T-helper 17 cell (primary cell): ENCODE data around the gene KBTBD12. TPM values are rescaled to one million over a fixed set of nuclear protein-coding genes. Genes with fewer than 3 reads are reported as not detected.
A peak's percentile ranks its signal among the peaks of the same experiment; 100 is the strongest.
"Not testable (repeated sequence)": the region's sequence is repeated elsewhere in the genome, so short reads cannot be mapped to it uniquely, and the experiment has no call there.

Experiments used
- ATAC-seq: fragments of 150-1000 bp; cut with Tn5 transposase; 2 replicates; pipeline ENCODE4 v1.10.0; 2021; ENCODE audit warnings: mild to moderate bottlenecking, moderate library complexity
- DNase-seq, 3 donors: peaks; one replicate each; pipeline versions ENCODE4 v3.0.0 to v3.0.0-alpha.2; 2020 to 2021
- H3K9me3 ChIP-seq: one replicate; pipeline ENCODE4 v1.7.0; 2013; ENCODE audit warnings: low read length, mild to moderate bottlenecking; ENCODE audit not compliant: control insufficient read depth, poor library complexity, severe bottlenecking
- H3K27ac Mint-ChIP-seq: one replicate; pipeline ENCODE4 v1.8.0; 2022; ENCODE audit warnings: mild to moderate bottlenecking, moderate library complexity, mixed read lengths
- H3K27me3 Mint-ChIP-seq: one replicate; pipeline ENCODE4 v1.8.0; 2022; ENCODE audit warnings: mixed read lengths
- H3K36me3 Mint-ChIP-seq: one replicate; pipeline ENCODE4 v1.8.0; 2022; ENCODE audit warnings: low read depth, mixed read lengths
- H3K4me1 Mint-ChIP-seq: one replicate; pipeline ENCODE4 v1.8.0; 2022; ENCODE audit warnings: mild to moderate bottlenecking, mixed read lengths
- H3K4me3 Mint-ChIP-seq: one replicate; pipeline ENCODE4 v1.8.0; 2022; ENCODE audit warnings: mild to moderate bottlenecking, moderate library complexity, mixed read lengths
- total RNA-seq, 4 donors: library from RNA in 2 of 4; stranded (reverse) in 2 of 4; gene quantifications; one replicate each; pipeline ENCODE4 v1.2.3 and lab custom pipeline; 2022 to 2026

KBTBD12 gene
- total RNA-seq, 2 donors from 2014 or later, result 0.50 TPM; not detected in 1

DNA sequence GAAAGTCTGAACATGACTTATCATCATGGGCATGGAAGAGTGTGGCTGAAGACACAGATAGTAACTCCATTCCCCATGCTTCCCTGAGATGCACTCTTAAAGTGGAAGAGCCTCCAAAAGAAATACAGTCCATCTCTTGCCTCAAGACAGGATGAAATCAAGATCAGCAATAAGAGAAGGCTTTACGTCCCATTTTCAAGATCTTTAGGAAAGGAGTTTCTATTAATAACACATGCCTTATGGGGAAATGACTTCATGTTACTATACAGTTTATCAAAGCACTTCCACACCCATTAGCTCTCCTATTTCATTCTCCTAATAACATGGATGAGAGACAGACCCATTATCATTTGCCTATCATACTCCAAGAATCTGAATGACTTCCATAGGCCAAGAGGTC, 6.1 kb upstream of the KBTBD12 start:
- DNase-seq (no peak), ATAC-seq (no peak)
- no peak overlapping the region for H3K4me3 Mint-ChIP-seq
- H3K27ac Mint-ChIP-seq, result no peak overlapping the region
- H3K36me3 Mint-ChIP-seq, result no peaks in the 10 kb centered on the region
- peaks cover 62% of the 10 kb centered on the region for H3K27me3 Mint-ChIP-seq
- H3K9me3 ChIP-seq, result no peaks in the 10 kb centered on the region
- no peaks in the 10 kb centered on the region for H3K4me1 Mint-ChIP-seq

DNA sequence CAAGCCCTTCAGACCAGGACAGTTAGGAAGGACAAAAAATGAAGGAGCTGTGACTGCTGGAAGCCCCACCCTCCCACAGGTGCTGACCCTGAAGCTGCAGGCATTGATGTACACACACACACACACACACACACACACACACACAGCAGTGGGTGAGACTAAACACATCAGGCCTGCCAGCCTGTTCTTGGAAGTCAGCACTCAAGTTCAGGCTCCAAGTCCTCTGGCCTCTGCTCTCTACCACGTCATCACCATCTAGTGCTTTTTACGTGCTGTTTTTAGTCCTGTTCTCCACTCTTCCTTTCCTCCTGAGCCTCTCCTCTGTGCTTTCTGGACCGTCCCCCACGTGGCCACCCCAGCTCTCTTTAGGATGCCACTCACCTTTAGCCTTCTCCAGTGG, 5.4 kb upstream of the KBTBD12 start:
- ATAC-seq (no peak), DNase-seq (no peak)
- Mint-ChIP-seq H3K36me3 (no peaks in the 10 kb centered on the region), H3K27me3 (peaks cover 67% of the 10 kb centered on the region), H3K4me3 (no peak overlapping the region), H3K4me1 (no peaks in the 10 kb centered on the region), H3K27ac (no peak overlapping the region)
- H3K9me3 ChIP-seq, result no peaks in the 10 kb centered on the region

DNA sequence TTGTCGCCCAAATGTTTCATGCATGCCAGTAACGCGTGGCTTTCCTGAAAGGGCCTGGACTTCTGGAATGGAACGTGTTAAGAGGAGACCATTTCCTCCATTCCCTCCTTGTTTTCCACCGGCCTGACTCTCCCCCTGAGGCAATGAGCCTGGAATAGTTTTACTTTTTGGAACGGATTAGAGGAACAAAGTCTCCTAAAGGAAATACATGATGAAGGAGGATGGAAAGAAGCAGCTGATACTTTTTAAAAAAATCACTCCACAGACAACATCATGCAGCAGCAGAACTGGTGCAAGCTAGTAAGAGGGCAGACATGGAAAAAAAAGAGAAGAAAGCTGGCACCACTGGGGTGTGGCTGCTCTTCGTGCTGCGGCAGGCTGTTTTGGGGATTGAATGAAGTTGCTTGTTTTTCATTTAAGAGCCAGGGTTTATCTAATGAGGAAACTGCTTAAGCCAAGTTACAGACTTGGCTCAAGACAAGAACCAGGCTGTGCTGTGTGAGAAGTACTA, 3.6 kb upstream of the KBTBD12 start:
- H3K9me3 ChIP-seq, result no peaks in the 10 kb centered on the region
- peaks cover 72% of the 10 kb centered on the region for H3K27me3 Mint-ChIP-seq
- no peak overlapping the region for H3K27ac Mint-ChIP-seq
- DNase-seq (no peak), ATAC-seq (no peak)
- H3K4me3 Mint-ChIP-seq, result no peak overlapping the region
- no peaks in the 10 kb centered on the region for H3K36me3 Mint-ChIP-seq
- H3K4me1 Mint-ChIP-seq, result no peaks in the 10 kb centered on the region

DNA sequence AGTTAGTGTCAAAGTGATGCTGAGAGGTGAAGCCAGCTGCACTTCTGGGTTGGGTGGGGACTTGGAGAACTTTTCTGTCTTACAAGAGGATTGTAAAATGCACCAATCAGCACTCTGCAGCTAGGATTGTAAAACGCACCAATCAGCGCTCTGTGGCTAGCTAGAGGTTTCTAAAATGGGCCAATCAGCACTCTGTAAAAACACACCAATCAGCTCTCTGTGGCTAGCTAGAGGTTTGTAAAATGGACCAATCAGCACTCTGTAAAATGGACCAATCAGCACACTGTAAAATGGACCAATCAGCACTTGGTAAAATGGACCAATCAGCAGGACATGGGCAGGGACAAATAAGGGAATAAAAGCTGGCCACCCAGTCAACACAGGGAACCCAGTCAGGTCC, 1.2 kb upstream of the KBTBD12 start:
- H3K4me1 Mint-ChIP-seq, H3K9me3 ChIP-seq, H3K4me3 Mint-ChIP-seq, H3K36me3 Mint-ChIP-seq, DNase-seq, ATAC-seq, H3K27ac Mint-ChIP-seq: not testable (repeated sequence)
- H3K27me3 Mint-ChIP-seq, result peaks cover 77% of the 10 kb centered on the region

DNA sequence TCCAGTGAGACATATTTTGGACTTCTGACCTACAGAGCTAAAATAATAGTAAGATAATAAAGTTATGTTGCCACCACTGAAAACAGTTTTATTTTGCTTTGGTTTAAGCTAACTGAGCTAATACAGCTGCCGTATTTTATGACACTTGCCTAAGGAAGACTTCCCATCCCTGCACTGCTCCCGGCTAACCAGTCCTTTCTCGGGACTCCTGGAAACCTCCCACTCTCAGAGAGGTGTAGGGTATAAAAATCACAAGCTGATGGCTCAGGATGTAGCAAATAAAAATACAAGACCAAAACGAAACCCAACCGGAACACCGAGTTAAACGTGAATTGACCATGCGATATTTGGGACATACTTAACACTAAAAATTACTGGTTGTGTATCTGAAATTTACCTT, 448 bp upstream of the KBTBD12 start:
- Mint-ChIP-seq H3K27me3 (peaks cover 75% of the 10 kb centered on the region), H3K36me3 (peaks cover 3% of the 10 kb centered on the region), H3K27ac (no peak overlapping the region), H3K4me1 (no peaks in the 10 kb centered on the region), H3K4me3 (no peak overlapping the region)
- ATAC-seq (no peak), DNase-seq (no peak)
- no peaks in the 10 kb centered on the region for H3K9me3 ChIP-seq

DNA sequence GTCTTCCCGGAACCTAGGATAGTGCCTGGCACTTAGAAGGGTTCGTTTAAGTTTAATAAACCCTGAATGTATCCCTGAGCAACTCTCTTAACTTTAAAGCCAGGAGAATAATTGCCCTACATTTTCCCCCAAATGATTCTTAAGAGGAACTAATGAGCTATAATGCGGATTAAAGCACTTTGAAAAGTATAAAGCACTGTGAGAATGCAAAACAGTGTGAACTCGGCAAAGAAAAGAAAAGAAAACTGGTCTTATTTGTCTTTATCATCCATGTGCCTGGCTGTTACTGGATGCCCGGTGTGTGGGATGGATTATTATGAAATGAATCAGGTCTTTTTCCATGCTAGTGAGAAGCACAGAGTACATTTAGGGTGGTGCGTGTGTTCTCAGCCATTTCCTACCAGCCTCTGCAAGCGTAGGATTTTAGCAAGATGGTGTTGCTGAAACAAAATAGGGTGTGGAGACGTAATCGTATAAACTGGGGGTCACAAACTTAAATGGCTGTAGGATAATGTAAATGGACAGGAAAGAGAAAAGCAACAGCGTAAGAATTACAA, 983 bp downstream of the KBTBD12 start:
- H3K36me3 Mint-ChIP-seq, result peaks cover 3% of the 10 kb centered on the region
- ATAC-seq, result no peak
- peaks cover 65% of the 10 kb centered on the region for H3K27me3 Mint-ChIP-seq
- H3K9me3 ChIP-seq, result no peaks in the 10 kb centered on the region
- DNase-seq, result no peak
- no peak overlapping the region for H3K4me3 Mint-ChIP-seq
- H3K4me1 Mint-ChIP-seq, result no peaks in the 10 kb centered on the region
- H3K27ac Mint-ChIP-seq, result no peak overlapping the region

DNA sequence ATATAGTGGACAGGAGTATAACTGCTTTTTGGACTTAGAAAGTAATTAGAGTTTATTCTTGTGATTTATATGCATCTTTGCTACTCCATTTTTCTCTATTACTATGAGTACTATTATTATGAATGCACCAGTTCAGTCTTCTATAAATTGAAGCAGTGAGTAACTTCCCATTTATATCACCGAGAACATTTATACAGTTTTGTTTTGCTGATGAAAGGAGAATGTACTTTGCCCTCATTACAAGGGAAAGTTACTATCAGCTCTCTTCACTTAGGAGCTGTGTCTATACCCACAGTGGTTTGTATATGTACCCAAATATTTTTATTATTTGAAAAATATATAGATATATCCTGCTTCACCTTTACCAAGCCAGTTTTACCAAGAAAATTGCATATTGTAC, 5.7 kb downstream of the KBTBD12 start:
- Mint-ChIP-seq H3K4me1 (peaks cover 7% of the 10 kb centered on the region), H3K27me3 (peaks cover 56% of the 10 kb centered on the region), H3K27ac (no peak overlapping the region), H3K4me3 (no peak overlapping the region), H3K36me3 (peaks cover 3% of the 10 kb centered on the region)
- no peaks in the 10 kb centered on the region for H3K9me3 ChIP-seq
- no peak for ATAC-seq
- DNase-seq, result no peak

DNA sequence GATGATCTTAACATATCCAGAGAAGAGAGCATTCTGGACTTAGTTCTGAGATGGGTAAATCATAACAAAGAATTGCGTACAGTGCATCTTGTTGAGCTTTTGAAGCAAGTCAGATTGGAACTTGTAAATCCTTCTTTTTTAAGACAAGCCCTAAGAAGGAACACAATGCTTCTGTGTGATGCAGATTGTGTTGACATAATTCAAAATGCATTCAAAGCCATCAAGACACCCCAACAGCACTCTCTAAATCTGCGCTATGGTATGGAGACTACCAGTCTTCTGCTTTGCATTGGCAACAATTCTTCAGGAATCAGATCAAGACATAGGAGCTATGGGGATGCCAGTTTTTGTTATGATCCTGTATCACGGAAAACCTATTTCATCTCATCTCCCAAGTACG, 8.6 kb downstream of the KBTBD12 start:
- H3K27me3 Mint-ChIP-seq, result peaks cover 59% of the 10 kb centered on the region
- DNase-seq, result no peak
- no peaks in the 10 kb centered on the region for H3K36me3 Mint-ChIP-seq
- no peak overlapping the region for H3K4me3 Mint-ChIP-seq
- H3K9me3 ChIP-seq, result no peaks in the 10 kb centered on the region
- H3K4me1 Mint-ChIP-seq, result peaks cover 7% of the 10 kb centered on the region
- H3K27ac Mint-ChIP-seq, result no peak overlapping the region
- no peak for ATAC-seq

DNA sequence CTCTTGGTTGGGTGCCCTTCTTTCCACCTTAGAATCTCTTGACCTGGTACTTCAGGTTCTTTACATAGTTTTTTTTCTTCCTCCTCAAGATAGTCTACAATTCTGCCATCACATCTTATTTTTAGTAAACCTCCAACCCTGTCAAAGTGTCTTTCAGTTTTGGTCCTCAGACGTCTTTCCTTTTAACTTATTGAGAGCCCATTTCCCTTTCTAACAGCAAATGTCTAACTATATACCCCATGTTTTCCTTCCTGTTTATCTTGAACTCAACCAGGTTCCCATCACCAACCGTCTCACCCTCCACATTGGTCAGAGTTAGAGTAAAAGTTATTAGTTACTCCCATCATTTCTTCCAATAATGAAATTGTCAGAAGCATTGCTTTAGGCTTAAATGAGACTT, 10.4 kb downstream of the KBTBD12 start:
- Mint-ChIP-seq H3K27me3 (peaks cover 59% of the 10 kb centered on the region), H3K36me3 (no peaks in the 10 kb centered on the region), H3K27ac (no peak overlapping the region), H3K4me1 (peaks cover 7% of the 10 kb centered on the region), H3K4me3 (peak overlapping the region; percentile 10)
- ATAC-seq (no peak), DNase-seq (no peak)
- no peaks in the 10 kb centered on the region for H3K9me3 ChIP-seq

DNA sequence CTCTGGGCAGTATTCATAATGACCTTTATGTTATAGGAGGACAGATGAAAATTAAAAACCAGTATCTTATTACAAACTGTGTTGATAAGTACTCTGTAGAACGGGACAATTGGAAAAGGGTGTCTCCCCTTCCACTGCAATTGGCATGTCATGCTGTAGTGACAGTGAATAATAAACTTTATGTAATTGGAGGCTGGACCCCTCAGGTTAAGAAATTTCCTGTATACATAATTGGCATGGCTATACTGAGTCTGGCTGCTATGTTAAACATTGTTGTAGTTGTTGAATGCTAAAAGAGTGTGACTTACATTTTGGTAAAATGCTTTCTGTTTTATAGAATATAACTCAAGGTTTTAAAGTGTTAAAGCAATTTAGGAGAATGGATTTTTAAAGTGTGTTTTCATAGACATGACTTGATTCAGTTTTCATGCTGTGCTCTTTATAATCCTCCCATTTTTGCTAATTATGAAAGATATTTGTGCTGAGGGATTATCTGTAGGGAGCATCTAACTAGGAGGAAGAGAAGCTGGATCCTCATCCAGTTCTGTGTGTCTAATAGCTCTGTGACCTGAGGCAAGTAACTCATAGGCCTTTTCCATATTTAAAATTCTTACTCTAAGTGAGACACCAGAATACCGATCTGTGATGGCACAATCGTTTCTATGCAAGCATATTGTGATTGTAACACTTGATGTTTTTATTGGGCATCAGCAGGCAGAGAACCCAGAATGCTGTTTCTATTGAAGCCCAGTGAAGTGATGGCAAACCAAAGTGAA, 13.0 kb downstream of the KBTBD12 start:
- H3K36me3 Mint-ChIP-seq, result no peaks in the 10 kb centered on the region
- no peaks in the 10 kb centered on the region for H3K9me3 ChIP-seq
- H3K4me3 Mint-ChIP-seq, result no peak overlapping the region
- peaks cover 72% of the 10 kb centered on the region for H3K27me3 Mint-ChIP-seq
- no peak for DNase-seq
- no peak overlapping the region for H3K27ac Mint-ChIP-seq
- ATAC-seq, result no peak
- peaks cover 7% of the 10 kb centered on the region for H3K4me1 Mint-ChIP-seq

DNA sequence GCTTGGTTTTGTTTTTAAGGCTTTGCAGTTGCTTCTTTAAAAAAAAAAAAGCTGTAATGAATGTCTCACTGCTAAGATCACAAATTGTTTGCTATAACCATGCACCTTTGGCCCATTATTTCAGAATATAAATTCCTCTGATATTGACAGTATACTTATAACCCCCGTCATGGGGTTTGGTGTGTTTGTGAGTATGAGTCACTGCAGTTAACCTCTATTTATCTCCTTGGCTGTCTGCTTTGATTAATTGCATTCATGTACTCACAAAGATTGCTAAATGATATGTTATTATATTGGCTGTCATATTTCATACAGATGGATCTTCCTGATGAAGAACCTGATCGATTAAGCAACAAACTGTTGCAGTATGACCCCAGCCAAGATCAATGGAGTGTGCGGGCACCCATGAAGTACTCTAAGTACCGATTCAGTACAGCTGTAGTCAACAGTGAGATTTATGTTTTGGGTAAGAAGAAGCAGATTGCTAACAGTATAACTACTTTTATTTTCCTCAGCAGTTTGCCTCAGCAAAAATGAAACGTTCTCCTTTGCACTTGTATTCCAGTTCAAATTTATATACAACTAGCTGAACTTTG, 14.9 kb downstream of the KBTBD12 start:
- no peak for DNase-seq
- Mint-ChIP-seq H3K27ac (no peak overlapping the region), H3K4me1 (peaks cover 7% of the 10 kb centered on the region), H3K4me3 (no peak overlapping the region), H3K27me3 (peaks cover 81% of the 10 kb centered on the region), H3K36me3 (peaks cover 4% of the 10 kb centered on the region)
- H3K9me3 ChIP-seq, result no peaks in the 10 kb centered on the region
- ATAC-seq, result no peak

DNA sequence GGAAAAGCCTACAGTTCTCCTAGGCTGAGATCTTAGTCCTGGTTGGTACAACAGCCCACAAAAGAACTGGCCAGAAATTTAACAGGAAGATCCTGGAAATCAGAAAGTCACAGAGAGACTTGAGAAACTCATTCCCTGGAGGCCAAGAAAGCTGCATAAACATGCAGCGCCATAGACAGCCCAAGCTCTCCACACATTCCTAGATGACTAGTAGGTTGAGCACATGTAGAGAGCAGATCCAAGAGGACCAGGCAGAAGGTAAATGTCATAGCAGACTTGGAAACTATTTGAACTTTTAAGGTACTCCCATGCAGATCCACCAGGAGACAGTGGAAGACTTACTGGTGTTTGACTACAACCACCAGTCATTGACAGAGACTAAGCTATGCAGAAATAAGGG, 18.4 kb downstream of the KBTBD12 start:
- DNase-seq (no peak), ATAC-seq (no peak)
- no peak overlapping the region for H3K27ac Mint-ChIP-seq
- H3K9me3 ChIP-seq, result no peaks in the 10 kb centered on the region
- H3K27me3 Mint-ChIP-seq, result peaks cover 65% of the 10 kb centered on the region
- peaks cover 4% of the 10 kb centered on the region for H3K36me3 Mint-ChIP-seq
- no peaks in the 10 kb centered on the region for H3K4me1 Mint-ChIP-seq
- H3K4me3 Mint-ChIP-seq, result no peak overlapping the region

DNA sequence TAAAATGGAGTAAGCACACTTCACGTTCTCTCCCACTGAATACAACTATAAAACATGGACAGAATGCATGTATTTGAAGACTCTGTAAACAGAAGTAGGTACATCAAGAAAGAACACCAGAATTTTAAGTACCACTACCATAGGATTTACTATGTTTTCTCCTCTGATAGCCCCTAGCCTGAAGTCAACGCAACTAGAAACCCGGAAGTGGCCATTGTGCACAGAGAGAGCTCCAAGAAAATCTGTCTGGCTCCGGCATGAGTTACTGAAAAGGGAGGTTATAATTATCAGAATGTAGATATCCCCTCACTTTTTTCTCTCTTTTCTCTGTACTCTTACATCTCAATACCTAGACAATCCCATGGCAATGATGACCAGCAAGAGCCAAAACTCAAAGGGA, 23.8 kb downstream of the KBTBD12 start:
- Mint-ChIP-seq H3K4me1 (no peaks in the 10 kb centered on the region), H3K4me3 (no peak overlapping the region), H3K27ac (no peak overlapping the region), H3K27me3 (peaks cover 27% of the 10 kb centered on the region), H3K36me3 (peaks cover under 1% of the 10 kb centered on the region)
- ATAC-seq, result no peak
- DNase-seq, result no peak
- H3K9me3 ChIP-seq, result no peaks in the 10 kb centered on the region
